ENCODE data around the gene GRHL1. TPM values are rescaled to one million over a fixed set of nuclear protein-coding genes. Genes with fewer than 3 reads are reported as not detected.

GRHL1 gene
- total and polyA plus RNA-seq, 9 of the 15 experiments (the other 6 are each of a cell fraction or from before 2014, with no cell fraction given): 1.7 to 6.1 (median 4.7) TPM

- TF ChIP-seq ZKSCAN1 (IDR thresholded peaks at IDR 0.05; ENCODE audit: low read depth, low read length): no peak
- 0 out of 2 replicates have a peak, but pooled peaks have one; percentile 40 for TF ChIP-seq ETS1 (conservative IDR thresholded peaks at IDR 0.05; ENCODE audit: control insufficient read depth, low read depth, low read length)
- peak; percentile 81; the same call in 1 of the 2 replicates for TF ChIP-seq RB1 (IDR thresholded peaks at IDR 0.05; ENCODE audit: low read depth)
- no peak for TF ChIP-seq ZNF384 (IDR thresholded peaks at IDR 0.05; ENCODE audit: low read depth, low read length)
- TF ChIP-seq E2F6 (IDR thresholded peaks at IDR 0.05; ENCODE audit: borderline replicate concordance in 1 of 2, extremely low read depth in 1 of 2, insufficient read depth in 1 of 2, insufficient read length in 1 of 2, low read depth in 1 of 2, low read length in 1 of 2, poor library complexity in 1 of 2, severe bottlenecking in 1 of 2): peak; percentile 95 to 98
- no peak for TF ChIP-seq ZNF41 (CRISPR knock-in tag; conservative IDR thresholded peaks at IDR 0.05)
- TF ChIP-seq FOXP1 (CRISPR knock-in tag; IDR thresholded peaks at IDR 0.05): peak; percentile 87; the same call in 1 of the 2 replicates
- 0 out of 2 replicates have a peak, but pooled peaks have one; percentile 7 for TF ChIP-seq GMEB1 (CRISPR knock-in tag; IDR thresholded peaks at IDR 0.05)
- TF ChIP-seq MED1 (CRISPR knock-in tag; IDR thresholded peaks at IDR 0.05; ENCODE audit: borderline replicate concordance): peak; percentile 34; the same call in 1 of the 2 replicates
- no peak for TF ChIP-seq NR2F6 (CRISPR knock-in tag; IDR thresholded peaks at IDR 0.05)
- no peak for TF ChIP-seq ZBTB40 (IDR thresholded peaks at IDR 0.05)
- TF ChIP-seq ZBTB40 (CRISPR knock-in tag; IDR thresholded peaks at IDR 0.05): peak; percentile 17; the same call in 1 of the 2 replicates
These were observed 91.9 kb downstream of the GRHL1 start, which contains the start of gene KLF11 (continued) for GRCh38 chr2:10043256-10043905.

Measured in K562 (cell line).